Muscle layer of colon (tissue), 2 donors: ENCODE data around the gene EME2.

Experiments used
- H3K27ac ChIP-seq: one replicate; pipeline ENCODE4 v1.7.0; 2013; ENCODE audit warnings: low read depth, mild to moderate bottlenecking, low read length, moderate library complexity
- H3K27me3 ChIP-seq, 2 donors: one replicate each; pipeline ENCODE4 v1.7.0; 2013; ENCODE audit warnings: low read length in 2 of 2, mild to moderate bottlenecking in 2 of 2; ENCODE audit not compliant: insufficient read depth in 2 of 2, control insufficient read depth in 1 of 2
- H3K36me3 ChIP-seq: one replicate; pipeline ENCODE4 v1.7.0; 2013; ENCODE audit warnings: mild to moderate bottlenecking, low read length; ENCODE audit not compliant: insufficient read depth
- H3K4me1 ChIP-seq: one replicate; pipeline ENCODE4 v1.7.0; 2013; ENCODE audit warnings: mild to moderate bottlenecking, low read length; ENCODE audit not compliant: insufficient read depth
- H3K4me3 ChIP-seq, 2 donors: one replicate each; pipeline ENCODE4 v1.7.0; 2013; ENCODE audit warnings: low read length in 2 of 2, low read depth in 1 of 2, mild to moderate bottlenecking in 1 of 2, moderate library complexity in 1 of 2
- H3K9ac ChIP-seq: one replicate; pipeline ENCODE4 v1.7.0; 2013; ENCODE audit warnings: low read length
- H3K9me3 ChIP-seq: one replicate; pipeline ENCODE4 v1.7.0; 2013; ENCODE audit warnings: mild to moderate bottlenecking, low read length
- donor health status: abdominal sarcoma.
- donor health status: Adenocarcinoma of cecum.

EME2 gene

GRCh38 chr16:1762196-1762878 lies 10.3 kb upstream of the EME2 start:
- Histone ChIP-seq H3K9ac (no peak overlapping the region), H3K4me3 (no peak overlapping the region), H3K4me1 (no peaks in the 10 kb centered on the region), H3K27me3 (no peaks in the 10 kb centered on the region), H3K36me3 (peaks cover 61% of the 10 kb centered on the region), H3K9me3 (no peaks in the 10 kb centered on the region), H3K27ac (no peak overlapping the region)

GRCh38 chr16:1762879-1763520 lies 9.6 kb upstream of the EME2 start:
- Histone ChIP-seq H3K27me3 (no peaks in the 10 kb centered on the region), H3K36me3 (peaks cover 68% of the 10 kb centered on the region), H3K4me3 (no peak overlapping the region), H3K9me3 (no peaks in the 10 kb centered on the region), H3K9ac (no peak overlapping the region), H3K4me1 (no peaks in the 10 kb centered on the region), H3K27ac (no peak overlapping the region)

- Histone ChIP-seq H3K9me3 (no peaks in the 10 kb centered on the region), H3K9ac (no peak overlapping the region), H3K36me3 (peaks cover 70% of the 10 kb centered on the region), H3K27me3 (no peaks in the 10 kb centered on the region), H3K4me1 (no peaks in the 10 kb centered on the region), H3K27ac (no peak overlapping the region), H3K4me3 (no peak overlapping the region)
Observed at GRCh38 chr16:1763521-1764511, 8.8 kb upstream of the EME2 start.

GRCh38 chr16:1764971-1765370 lies 7.6 kb upstream of the EME2 start:
- peaks cover 5% of the 10 kb centered on the region for H3K4me1 ChIP-seq
- H3K9me3 ChIP-seq: no peaks in the 10 kb centered on the region
- H3K4me3 ChIP-seq: no peak overlapping the region
- H3K27me3 ChIP-seq: no peaks in the 10 kb centered on the region
- H3K9ac ChIP-seq: no peak overlapping the region
- H3K27ac ChIP-seq: no peak overlapping the region
- H3K36me3 ChIP-seq: peaks cover 66% of the 10 kb centered on the region

GRCh38 chr16:1765826-1766225 lies 6.8 kb upstream of the EME2 start:
- Histone ChIP-seq H3K36me3 (peaks cover 58% of the 10 kb centered on the region), H3K9ac (no peak overlapping the region), H3K27me3 (no peaks in the 10 kb centered on the region), H3K9me3 (no peaks in the 10 kb centered on the region), H3K4me1 (peaks cover 11% of the 10 kb centered on the region), H3K27ac (no peak overlapping the region), H3K4me3 (no peak overlapping the region)

- H3K27me3 ChIP-seq: no peaks in the 10 kb centered on the region
- peaks cover 53% of the 10 kb centered on the region for H3K36me3 ChIP-seq
- no peak overlapping the region for H3K9ac ChIP-seq
- no peaks in the 10 kb centered on the region for H3K9me3 ChIP-seq
- peaks cover 11% of the 10 kb centered on the region for H3K4me1 ChIP-seq
- no peak overlapping the region for H3K4me3 ChIP-seq
- H3K27ac ChIP-seq: no peak overlapping the region
Observed at GRCh38 chr16:1766231-1766630, 6.4 kb upstream of the EME2 start.

- peaks cover 52% of the 10 kb centered on the region for H3K36me3 ChIP-seq
Observed at GRCh38 chr16:1766701-1767100, 5.9 kb upstream of the EME2 start.

GRCh38 chr16:1767116-1767994 lies 5.3 kb upstream of the EME2 start:
- H3K36me3 ChIP-seq: peaks cover 45% of the 10 kb centered on the region
- no peak overlapping the region for H3K4me3 ChIP-seq
- H3K4me1 ChIP-seq: peaks cover 16% of the 10 kb centered on the region
- no peaks in the 10 kb centered on the region for H3K9me3 ChIP-seq
- no peak overlapping the region for H3K27ac ChIP-seq
- no peak overlapping the region for H3K9ac ChIP-seq
- no peaks in the 10 kb centered on the region for H3K27me3 ChIP-seq

More at GRCh38 chr16:1766701-1767100, 5.9 kb upstream of the EME2 start:
- H3K9ac ChIP-seq: no peak overlapping the region
- H3K9me3 ChIP-seq: no peaks in the 10 kb centered on the region
- H3K27me3 ChIP-seq: no peaks in the 10 kb centered on the region
- no peak overlapping the region for H3K27ac ChIP-seq
- H3K4me3 ChIP-seq: no peak overlapping the region
- H3K4me1 ChIP-seq: peaks cover 11% of the 10 kb centered on the region

- Histone ChIP-seq H3K4me3 (no peak overlapping the region), H3K9ac (no peak overlapping the region), H3K27me3 (no peaks in the 10 kb centered on the region), H3K4me1 (peaks cover 16% of the 10 kb centered on the region), H3K36me3 (peaks cover 39% of the 10 kb centered on the region), H3K9me3 (no peaks in the 10 kb centered on the region), H3K27ac (no peak overlapping the region)
Observed at GRCh38 chr16:1768061-1768766, 4.4 kb upstream of the EME2 start.

GRCh38 chr16:1768767-1769401 lies 3.7 kb upstream of the EME2 start:
- peaks cover 18% of the 10 kb centered on the region for H3K4me1 ChIP-seq
- no peak overlapping the region for H3K27ac ChIP-seq
- no peak overlapping the region for H3K4me3 ChIP-seq
- peaks cover 39% of the 10 kb centered on the region for H3K36me3 ChIP-seq
- no peaks in the 10 kb centered on the region for H3K27me3 ChIP-seq
- H3K9me3 ChIP-seq: no peaks in the 10 kb centered on the region
- H3K9ac ChIP-seq: no peak overlapping the region
